Cardiac muscle cell (in vitro differentiated cells and primary cell): Measurements from ENCODE around the gene PAQR5. TPM values are rescaled to one million over a fixed set of nuclear protein-coding genes. Genes with fewer than 3 reads are reported as not detected.
A peak's percentile ranks its signal among the peaks of the same experiment; 100 is the strongest.
"Not testable (repeated sequence)": the region's sequence is repeated elsewhere in the genome, so short reads cannot be mapped to it uniquely, and the experiment has no call there.

ENCODE experiments used
- DNase-seq, 2 donors: peaks; one replicate each; pipeline versions ENCODE4 v3.0.0 to v3.0.0-alpha.2; 2010 to 2017; ENCODE audit warnings: low read depth in 1 of 2, low spot score in 1 of 2
- H3K27ac ChIP-seq: fragments of 200-600 bp; sonication (generic); 2 replicates; pipeline ENCODE4 v1.5.1; 2016
- H3K27me3 ChIP-seq: fragments of 200-600 bp; sonication (generic); 2 replicates; pipeline ENCODE4 v1.6.0; 2016; ENCODE audit warnings: control low read depth
- H3K36me3 ChIP-seq: fragments of 200-600 bp; sonication (generic); 2 replicates; pipeline ENCODE4 v1.5.1; 2016; ENCODE audit warnings: control low read depth
- H3K4me1 ChIP-seq: fragments of 200-600 bp; sonication (generic); 2 replicates; pipeline ENCODE4 v1.8.1; 2017; ENCODE audit warnings: low read depth, mild to moderate bottlenecking, mixed run types
- H3K4me3 ChIP-seq: fragments of 200-600 bp; sonication (generic); 2 replicates; pipeline ENCODE4 v1.5.1; 2016; ENCODE audit warnings: mild to moderate bottlenecking
- H3K9me3 ChIP-seq: fragments of 200-600 bp; sonication (generic); 2 replicates; pipeline ENCODE4 v1.5.1; 2017; ENCODE audit warnings: low read depth, mild to moderate bottlenecking, control low read depth
- polyA plus RNA-seq: library from polyadenylated mRNA; unstranded; fragments of >200 nt; fragmentation: Nextera tagmentation; extraction: Ambion mirVana; gene quantifications from 2 replicates; pipeline ENCODE4 v1.2.1, GENCODE V29; 2016
- total RNA-seq: library from RNA; depleted of rRNA; stranded (reverse); fragments of >200 nt; gene quantifications from 2 replicates; pipeline ENCODE4 v1.2.3, GENCODE V29; 2016
- TF ChIP-seq, protein P1 (sequence below): IDR thresholded peaks from 2 replicates; pipeline ENCODE4 v1.5.1; 2012; ENCODE audit warnings: low read depth, mild to moderate bottlenecking, low read length

PAQR5 gene
- total and polyA plus RNA-seq, 2 experiments from 2014 or later, result 0.18 to 0.39 TPM

DNA sequence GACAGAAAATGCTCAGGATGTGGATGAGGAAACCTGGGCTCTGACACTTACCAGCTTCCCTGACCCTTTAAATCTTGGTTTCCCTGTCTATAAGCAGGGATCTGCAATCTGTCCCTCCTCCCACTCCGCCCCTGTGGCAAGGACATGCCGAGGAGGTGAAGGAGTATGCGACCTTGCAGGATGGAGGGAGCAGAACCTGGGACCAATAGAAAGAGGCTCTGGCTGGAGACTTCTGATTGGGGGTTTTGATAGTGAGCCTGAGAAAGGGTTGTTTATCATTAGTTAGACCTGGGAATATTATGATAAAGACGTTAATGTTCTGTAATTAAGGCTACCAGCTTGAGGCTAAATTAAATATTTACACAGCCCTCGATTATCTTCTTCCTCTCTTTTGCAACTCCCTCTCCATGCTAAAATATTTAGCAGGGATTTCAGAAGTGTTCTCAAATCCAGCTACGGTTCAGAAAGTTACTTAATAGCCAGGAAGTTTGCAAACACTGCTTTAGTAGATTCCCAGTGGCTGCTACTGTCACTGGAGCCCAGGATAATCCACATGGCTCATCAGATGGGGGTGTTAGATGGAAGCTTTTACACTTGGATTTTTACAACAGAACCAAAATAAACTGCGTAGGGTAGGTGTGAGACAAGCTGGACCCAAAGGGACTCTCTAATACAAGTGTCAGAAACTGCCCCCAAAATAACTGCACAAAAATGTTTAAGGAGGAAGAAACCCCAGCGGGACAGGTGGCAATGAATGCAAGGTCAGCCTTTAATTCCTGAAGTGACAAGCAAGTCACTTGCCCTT is 9.2 kb upstream of the PAQR5 start:
- TF ChIP-seq, protein P1, sequence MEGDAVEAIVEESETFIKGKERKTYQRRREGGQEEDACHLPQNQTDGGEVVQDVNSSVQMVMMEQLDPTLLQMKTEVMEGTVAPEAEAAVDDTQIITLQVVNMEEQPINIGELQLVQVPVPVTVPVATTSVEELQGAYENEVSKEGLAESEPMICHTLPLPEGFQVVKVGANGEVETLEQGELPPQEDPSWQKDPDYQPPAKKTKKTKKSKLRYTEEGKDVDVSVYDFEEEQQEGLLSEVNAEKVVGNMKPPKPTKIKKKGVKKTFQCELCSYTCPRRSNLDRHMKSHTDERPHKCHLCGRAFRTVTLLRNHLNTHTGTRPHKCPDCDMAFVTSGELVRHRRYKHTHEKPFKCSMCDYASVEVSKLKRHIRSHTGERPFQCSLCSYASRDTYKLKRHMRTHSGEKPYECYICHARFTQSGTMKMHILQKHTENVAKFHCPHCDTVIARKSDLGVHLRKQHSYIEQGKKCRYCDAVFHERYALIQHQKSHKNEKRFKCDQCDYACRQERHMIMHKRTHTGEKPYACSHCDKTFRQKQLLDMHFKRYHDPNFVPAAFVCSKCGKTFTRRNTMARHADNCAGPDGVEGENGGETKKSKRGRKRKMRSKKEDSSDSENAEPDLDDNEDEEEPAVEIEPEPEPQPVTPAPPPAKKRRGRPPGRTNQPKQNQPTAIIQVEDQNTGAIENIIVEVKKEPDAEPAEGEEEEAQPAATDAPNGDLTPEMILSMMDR, result no peak
- no peak for DNase-seq
- Histone ChIP-seq H3K4me1 (peaks cover 4% of the 10 kb centered on the region), H3K27me3 (no peaks in the 10 kb centered on the region), H3K9me3 (no peaks in the 10 kb centered on the region), H3K27ac (no peak overlapping the region), H3K36me3 (no peaks in the 10 kb centered on the region), H3K4me3 (no peak overlapping the region)

DNA sequence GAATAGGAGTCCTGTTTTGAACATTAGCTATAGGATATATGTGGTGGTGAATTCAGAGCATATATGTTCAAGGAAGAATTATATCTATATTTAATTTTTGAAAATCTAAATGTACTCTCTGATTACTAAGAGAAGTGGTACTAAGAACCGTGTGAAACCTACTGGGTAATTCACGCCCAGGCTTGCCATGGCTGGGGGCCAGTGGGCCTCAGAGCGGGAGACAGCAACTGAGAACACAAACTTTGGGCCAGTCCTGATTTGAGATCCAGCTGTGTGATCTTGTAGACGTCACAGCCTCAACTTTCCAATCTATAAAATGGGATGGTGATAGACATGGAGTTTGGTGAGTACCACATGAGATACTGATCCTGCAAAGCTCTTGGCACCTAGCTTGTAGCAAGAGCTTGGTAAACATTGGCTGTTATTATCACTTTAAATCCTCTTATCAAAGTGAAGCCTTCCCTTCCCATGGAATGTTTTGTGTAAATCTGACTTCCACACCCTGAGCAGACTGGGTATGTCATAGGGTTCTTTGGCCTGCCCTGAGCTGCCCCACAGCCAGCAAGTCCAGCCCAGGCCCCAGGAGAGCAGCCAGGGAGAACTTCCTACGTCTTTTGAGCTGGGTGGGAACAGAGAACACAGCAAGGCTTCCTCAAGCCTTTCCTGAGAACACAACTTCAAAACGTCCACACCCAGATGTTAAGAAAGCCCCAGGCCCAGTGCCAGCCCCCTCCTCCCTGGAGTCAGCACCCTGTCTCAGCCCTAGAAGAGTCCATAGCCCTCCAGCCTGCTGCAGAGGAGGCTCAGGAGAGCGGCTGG is 8.2 kb upstream of the PAQR5 start:
- Histone ChIP-seq H3K27me3 (no peaks in the 10 kb centered on the region), H3K4me3 (no peak overlapping the region), H3K36me3 (no peaks in the 10 kb centered on the region), H3K9me3 (no peaks in the 10 kb centered on the region), H3K27ac (no peak overlapping the region), H3K4me1 (peaks cover 4% of the 10 kb centered on the region)
- TF ChIP-seq, protein P1, result no peak
- DNase-seq, result peak in 1 of 2 donors; percentile 60

DNA sequence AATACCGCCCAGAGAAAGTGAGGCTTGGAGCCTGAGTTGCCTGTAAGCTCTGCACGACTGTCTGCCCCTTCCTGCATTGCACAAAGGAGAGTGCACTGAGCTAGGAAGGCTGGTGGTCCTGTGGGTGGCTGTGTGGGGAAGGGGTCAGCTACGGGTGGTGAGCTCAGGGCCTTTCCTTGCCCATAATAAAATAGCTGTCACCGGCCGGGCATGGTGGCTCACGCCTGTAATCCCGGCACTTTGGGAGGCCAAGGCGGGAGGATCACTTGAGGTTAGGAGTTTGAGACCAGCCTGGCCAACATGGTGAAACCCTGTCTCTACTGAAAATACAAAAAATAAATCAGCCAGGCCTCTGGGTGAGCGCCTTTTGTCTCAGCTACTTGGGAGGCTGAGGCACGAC is 7.1 kb upstream of the PAQR5 start:
- DNase-seq, H3K4me1 ChIP-seq, H3K4me3 ChIP-seq, H3K27ac ChIP-seq, H3K27me3 ChIP-seq, H3K9me3 ChIP-seq, H3K36me3 ChIP-seq: not testable (repeated sequence)

DNA sequence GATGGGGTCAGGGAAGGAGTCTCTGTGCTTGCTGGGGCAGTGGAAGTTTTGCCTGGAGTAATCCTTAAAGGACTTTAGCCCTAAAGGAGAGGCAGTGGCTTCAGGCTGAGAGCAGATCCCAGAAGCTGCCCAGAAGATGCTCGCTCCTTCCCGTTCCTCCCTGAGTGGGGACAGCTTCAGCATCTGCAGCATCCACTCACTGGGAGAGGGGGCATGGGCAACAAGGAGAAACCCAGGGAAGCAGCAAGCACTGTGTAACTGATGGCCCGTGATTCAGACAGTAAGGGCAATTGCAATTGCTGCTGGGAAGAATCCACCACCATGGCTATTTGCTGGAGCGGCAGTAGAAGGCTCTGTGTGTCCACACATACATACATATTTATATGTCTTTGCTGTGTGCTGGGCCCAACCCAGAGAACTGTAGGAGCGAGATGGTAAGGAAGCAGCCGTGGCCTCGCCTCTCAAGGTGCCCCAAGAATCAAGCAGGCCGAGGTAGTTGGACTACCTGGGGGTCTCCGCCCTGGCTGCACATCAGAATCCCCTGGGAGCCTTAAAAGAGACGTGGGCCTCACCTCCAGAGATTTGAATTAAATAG is 5.8 kb upstream of the PAQR5 start:
- TF ChIP-seq, protein P1, result no peak
- Histone ChIP-seq H3K4me3 (no peak overlapping the region), H3K9me3 (no peaks in the 10 kb centered on the region), H3K36me3 (no peaks in the 10 kb centered on the region), H3K27ac (no peak overlapping the region), H3K4me1 (peaks cover 4% of the 10 kb centered on the region), H3K27me3 (peaks cover 11% of the 10 kb centered on the region)
- no peak for DNase-seq

DNA sequence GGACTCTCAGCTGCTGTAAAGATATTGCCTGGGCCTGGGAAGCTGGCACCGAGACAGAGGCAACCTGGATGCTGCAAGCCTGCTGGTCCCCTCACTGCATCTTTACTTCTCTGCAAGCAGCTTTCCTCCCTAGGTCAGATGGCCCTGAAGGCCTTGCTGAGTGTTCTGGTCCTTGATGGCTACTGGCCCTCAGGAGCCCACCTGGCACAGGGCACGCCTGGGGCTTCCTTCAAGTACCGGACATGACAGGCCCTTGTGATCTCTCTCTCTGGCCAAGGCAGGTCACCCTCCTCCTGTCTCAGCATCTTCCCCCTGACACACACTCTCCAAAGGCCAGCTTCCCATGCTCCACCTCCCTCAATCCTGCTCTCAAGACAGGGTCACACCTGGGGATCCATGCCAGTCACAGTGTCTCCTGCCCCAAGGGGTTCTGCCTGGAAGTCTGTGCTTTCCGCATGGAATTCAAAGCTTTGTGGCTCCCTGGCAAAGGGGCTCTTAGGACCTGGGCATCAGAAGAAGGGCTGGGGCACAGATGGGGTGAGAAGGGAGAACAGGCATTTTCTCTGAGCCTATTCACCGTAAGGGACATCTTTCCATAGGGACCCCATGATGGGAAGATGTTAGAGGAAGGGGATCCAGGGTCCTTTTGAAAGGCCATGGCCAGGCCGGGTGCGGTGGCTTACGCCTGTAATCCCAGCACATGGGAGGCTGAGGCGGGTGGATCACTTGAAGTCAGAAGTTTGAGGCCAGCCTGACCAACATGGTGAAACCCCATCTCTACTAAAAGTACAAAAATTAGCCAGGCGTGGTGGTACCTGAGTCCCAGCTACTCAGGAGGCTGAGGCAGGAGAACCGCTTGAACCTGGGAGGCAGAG is 4.7 kb upstream of the PAQR5 start:
- peaks cover 21% of the 10 kb centered on the region for H3K27me3 ChIP-seq
- H3K4me1 ChIP-seq, result peaks cover 4% of the 10 kb centered on the region
- no peaks in the 10 kb centered on the region for H3K9me3 ChIP-seq
- no peak overlapping the region for H3K27ac ChIP-seq
- no peak for DNase-seq
- no peak overlapping the region for H3K4me3 ChIP-seq
- H3K36me3 ChIP-seq, result no peaks in the 10 kb centered on the region
- TF ChIP-seq, protein P1, result no peak
